Stimulated activated CD8-positive, alpha-beta memory T cell treated with anti-CD3 and anti-CD28 coated beads, Interleukin-15, amount 100 ng/mL, for 4 hours (primary cell): ENCODE results near the gene HNRNPC.
"Not testable (repeated sequence)": the region's sequence is repeated elsewhere in the genome, so short reads cannot be mapped to it uniquely, and the experiment has no call there.

Experiments used
- DNase-seq, 2 donors: peaks; one replicate each; pipeline ENCODE4 v3.0.0-alpha.2; 2020; ENCODE audit warnings: low read depth in 2 of 2

Gene HNRNPC

GRCh38 chr14:21272661-21273060, 3.4 kb upstream of the HNRNPC start:
- DNase-seq, result not testable (repeated sequence)

GRCh38 chr14:21268617-21269251, 508 bp downstream of the HNRNPC start:
- no peak for DNase-seq

GRCh38 chr14:21267886-21268616, 1.2 kb downstream of the HNRNPC start:
- DNase-seq, result no peak

GRCh38 chr14:21267431-21267845, 1.8 kb downstream of the HNRNPC start:
- no peak for DNase-seq

- no peak for DNase-seq
Measured at GRCh38 chr14:21264025-21264801, 5.0 kb downstream of the HNRNPC start.

- no peak for DNase-seq
Measured at GRCh38 chr14:21263284-21264024, 5.8 kb downstream of the HNRNPC start.

GRCh38 chr14:21262410-21262809, 6.8 kb downstream of the HNRNPC start:
- no peak for DNase-seq

GRCh38 chr14:21261824-21262223, 7.4 kb downstream of the HNRNPC start:
- DNase-seq, result no peak

- DNase-seq, result no peak
Measured at GRCh38 chr14:21258889-21259787, 10.1 kb downstream of the HNRNPC start.

GRCh38 chr14:21258005-21258888, 11.0 kb downstream of the HNRNPC start:
- DNase-seq, result no peak

GRCh38 chr14:21257394-21257909, 11.8 kb downstream of the HNRNPC start:
- no peak for DNase-seq

- no peak for DNase-seq
Measured at GRCh38 chr14:21256539-21257393, 12.5 kb downstream of the HNRNPC start.

GRCh38 chr14:21256102-21256447, 13.2 kb downstream of the HNRNPC start:
- DNase-seq, result not testable (repeated sequence)

- no peak for DNase-seq
Measured at GRCh38 chr14:21255385-21256101, 13.7 kb downstream of the HNRNPC start.

- no peak for DNase-seq
Measured at GRCh38 chr14:21252149-21252548, 17.1 kb downstream of the HNRNPC start.

GRCh38 chr14:21251215-21251614, 18.0 kb downstream of the HNRNPC start:
- no peak for DNase-seq

GRCh38 chr14:21248739-21249411, 20.4 kb downstream of the HNRNPC start:
- DNase-seq, result no peak

GRCh38 chr14:21248338-21248737, 20.9 kb downstream of the HNRNPC start:
- no peak for DNase-seq
